Gastrocnemius medialis (tissue), 4 donors: ENCODE data around the gene OR7C1.

ENCODE experiments used
- POLR2A ChIP-seq, 2 donors: fragments of 450-650 bp; IDR thresholded peaks; one replicate each; pipeline ENCODE4 v1.6.1; 2017; ENCODE audit warnings: antibody characterized with exemption in 2 of 2, mild to moderate bottlenecking in 2 of 2, moderate library complexity in 2 of 2
- TF ChIP-seq, protein P1 (sequence below), 5 experiments: fragments of 450-650 bp in 3 of 5; fragments of 200-600 bp in 2 of 5; sonication (generic) in 2 of 5; IDR thresholded peaks in 4 of 5; conservative IDR thresholded peaks in 1 of 5; 1 replicate in 4 of 5; 2 replicates in 1 of 5; pipeline ENCODE4 v1.5.1; 2016 to 2019; ENCODE audit warnings: antibody characterized with exemption in 5 of 5, mild to moderate bottlenecking in 3 of 5, moderate library complexity in 3 of 5

DNA sequence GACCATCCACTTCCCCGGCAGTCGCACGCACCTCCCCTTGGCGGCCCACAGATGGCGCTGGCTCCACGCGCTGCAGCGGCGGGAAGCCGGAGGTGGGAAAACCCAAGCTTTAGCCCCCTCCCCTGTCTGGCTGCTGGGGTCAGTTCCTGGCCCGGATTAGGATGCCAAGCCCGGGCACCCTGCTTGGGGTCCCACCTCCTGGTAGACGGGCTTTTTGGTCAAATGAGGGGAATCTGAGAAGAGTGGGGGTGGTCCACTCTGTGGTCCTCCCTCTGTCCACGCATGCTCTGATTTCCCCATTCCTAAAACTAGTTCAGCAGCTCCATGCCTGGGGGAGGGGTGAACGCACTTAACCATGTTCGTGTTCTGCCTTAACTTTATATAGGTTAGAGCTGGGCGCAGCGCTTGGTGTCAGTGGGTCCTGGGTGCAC is 48.5 kb downstream of the OR7C1 start:
- TF ChIP-seq, protein P1, sequence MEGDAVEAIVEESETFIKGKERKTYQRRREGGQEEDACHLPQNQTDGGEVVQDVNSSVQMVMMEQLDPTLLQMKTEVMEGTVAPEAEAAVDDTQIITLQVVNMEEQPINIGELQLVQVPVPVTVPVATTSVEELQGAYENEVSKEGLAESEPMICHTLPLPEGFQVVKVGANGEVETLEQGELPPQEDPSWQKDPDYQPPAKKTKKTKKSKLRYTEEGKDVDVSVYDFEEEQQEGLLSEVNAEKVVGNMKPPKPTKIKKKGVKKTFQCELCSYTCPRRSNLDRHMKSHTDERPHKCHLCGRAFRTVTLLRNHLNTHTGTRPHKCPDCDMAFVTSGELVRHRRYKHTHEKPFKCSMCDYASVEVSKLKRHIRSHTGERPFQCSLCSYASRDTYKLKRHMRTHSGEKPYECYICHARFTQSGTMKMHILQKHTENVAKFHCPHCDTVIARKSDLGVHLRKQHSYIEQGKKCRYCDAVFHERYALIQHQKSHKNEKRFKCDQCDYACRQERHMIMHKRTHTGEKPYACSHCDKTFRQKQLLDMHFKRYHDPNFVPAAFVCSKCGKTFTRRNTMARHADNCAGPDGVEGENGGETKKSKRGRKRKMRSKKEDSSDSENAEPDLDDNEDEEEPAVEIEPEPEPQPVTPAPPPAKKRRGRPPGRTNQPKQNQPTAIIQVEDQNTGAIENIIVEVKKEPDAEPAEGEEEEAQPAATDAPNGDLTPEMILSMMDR (IDR thresholded peaks at IDR 0.05 in 4 of 5, conservative IDR thresholded peaks at IDR 0.05 in 1 of 5), result peak in 3 of 5 experiments; percentile 39 to 48 (median 43)
- TF ChIP-seq POLR2A (IDR thresholded peaks at IDR 0.05), result no peak
